GM12878 (cell line): ENCODE results near the gene ARHGAP26. TPM values are rescaled to one million over a fixed set of nuclear protein-coding genes. Genes with fewer than 3 reads are reported as not detected.

Experiments
- ATAC-seq: fragments of 200-7000 bp; cut with Tn5 transposase; 3 replicates; pipeline ENCODE4 v1.9.1; 2020; ENCODE audit warnings: mild to moderate bottlenecking, moderate library complexity
- BruUV-seq: library from RNA; stranded (reverse); fragments of 400-500 nt; replicated peaks from 2 replicates; lab custom pipeline; 2021; lab: Mats Ljungman, UMichigan
- CTCF ChIA-PET: fragments of 300-600 bp; sonication (Branson Sonifier 250); formaldehyde crosslinking; extraction: SDS; loops from one replicate; lab custom pipeline; 2021; ENCODE audit warnings: inconsistent platforms; lab: Yijun Ruan, JAX
- POLR2A ChIA-PET: fragments of 350-600 bp; formaldehyde crosslinking; extraction: SDS; loops from one replicate; lab custom pipeline; 2021; ENCODE audit warnings: inconsistent platforms; lab: Charles Lee
- RAD21 ChIA-PET: fragments of 300-600 bp; sonication (Branson Sonifier 250); formaldehyde crosslinking; loops from one replicate; lab custom pipeline; 2023; ENCODE audit warnings: antibody characterized with exemption; ENCODE audit not compliant: unreplicated experiment; lab: Charles Lee
- SMC1A ChIA-PET: fragments of 300-600 bp; sonication (Branson Sonifier 250); formaldehyde crosslinking; loops from one replicate; lab custom pipeline; 2023; ENCODE audit not compliant: unreplicated experiment, uncharacterized antibody; lab: Charles Lee
- DNase-seq: peaks from one replicate; pipeline ENCODE4 v3.0.0-alpha.2; 2011; ENCODE audit warnings: low read depth, low spot score
- FAIRE-seq: peaks from 3 replicates; lab custom pipeline; 2011; peaks lifted over from hg19 to GRCh38; lab: Jason Lieb, UNC
- H2AFZ ChIP-seq: 2 replicates; pipeline ENCODE4 v1.6.0; 2011; ENCODE audit warnings: low read depth, low read length, control low read depth; ENCODE audit not compliant: control insufficient read depth
- H3K27ac ChIP-seq: 2 replicates; pipeline ENCODE4 v1.5.1; 2011; ENCODE audit warnings: control low read depth; ENCODE audit not compliant: control insufficient read depth, insufficient read depth
- H3K27me3 ChIP-seq, 2 experiments: replicated peaks in 1 of 2; 2 replicates each; pipeline versions ENCODE4 v1.6.0 to v1.6.1; 2011; ENCODE audit warnings: low read length in 1 of 2; ENCODE audit not compliant: control insufficient read depth in 2 of 2, insufficient read depth in 2 of 2
- H3K36me3 ChIP-seq, 2 experiments: 2 replicates each; pipeline ENCODE4 v1.5.1; 2011; ENCODE audit warnings: low read length in 1 of 2; ENCODE audit not compliant: control insufficient read depth in 2 of 2, insufficient read depth in 2 of 2
- H3K4me1 ChIP-seq: 2 replicates; pipeline ENCODE4 v1.6.1; 2011; ENCODE audit warnings: mild to moderate bottlenecking, low read length, moderate library complexity, mixed read lengths; ENCODE audit not compliant: control insufficient read depth, insufficient read depth
- H3K4me2 ChIP-seq: 2 replicates; pipeline ENCODE4 v1.6.0; 2011; ENCODE audit warnings: control low read depth; ENCODE audit not compliant: control insufficient read depth, insufficient read depth
- H3K4me3 ChIP-seq: fragments of 200-600 bp; sonication (generic); 2 replicates; pipeline ENCODE4 v1.5.1; 2016
- H3K79me2 ChIP-seq: 2 replicates; pipeline ENCODE4 v1.6.0; 2011; ENCODE audit warnings: low read length; ENCODE audit not compliant: control insufficient read depth, insufficient read depth
- H3K9ac ChIP-seq: 2 replicates; pipeline ENCODE4 v1.8.0; 2011; ENCODE audit warnings: low read length, control low read depth, mixed read lengths; ENCODE audit not compliant: control insufficient read depth, insufficient read depth
- H3K9me3 ChIP-seq: replicated peaks from 3 replicates; pipeline ENCODE4 v1.5.1; 2011; ENCODE audit warnings: mild to moderate bottlenecking, low read length; ENCODE audit not compliant: control insufficient read depth, insufficient read depth
- H4K20me1 ChIP-seq: 2 replicates; pipeline ENCODE4 v1.6.0; 2011; ENCODE audit not compliant: control insufficient read depth, insufficient read depth
- BCL3 ChIP-seq: IDR thresholded peaks from 2 replicates; pipeline ENCODE4 v1.6.1; 2011; ENCODE audit warnings: borderline replicate concordance, low read depth, mild to moderate bottlenecking, moderate library complexity, low read length; ENCODE audit not compliant: insufficient read depth, poor library complexity, severe bottlenecking
- CHD2 ChIP-seq: IDR thresholded peaks from 2 replicates; pipeline ENCODE4 v1.6.1; 2011; ENCODE audit warnings: low read depth, low read length, improper control_type of control experiment, borderline replicate concordance
- FOS ChIP-seq: IDR thresholded peaks from 3 replicates; pipeline ENCODE4 v1.6.1; 2011; ENCODE audit warnings: borderline replicate concordance; ENCODE audit not compliant: insufficient read length; ENCODE audit errors: extremely low read depth
- FOXM1 ChIP-seq: IDR thresholded peaks from 2 replicates; pipeline ENCODE4 v1.6.1; 2012; ENCODE audit warnings: low read depth, mild to moderate bottlenecking, inconsistent platforms, low read length, moderate library complexity
- HDAC6 ChIP-seq: fragments of 200-600 bp; sonication (generic); IDR thresholded peaks from one replicate; pipeline ENCODE4 v1.8.0; 2017; ENCODE audit warnings: antibody characterized with exemption; ENCODE audit not compliant: unreplicated experiment
- JUNB ChIP-seq: IDR thresholded peaks from 2 replicates; pipeline ENCODE4 v1.6.1; 2016; ENCODE audit warnings: antibody characterized with exemption, mild to moderate bottlenecking
- MTA3 ChIP-seq: IDR thresholded peaks from 2 replicates; pipeline ENCODE4 v1.6.1; 2012; ENCODE audit warnings: low read length, inconsistent platforms, borderline replicate concordance
- NRF1 ChIP-seq: conservative IDR thresholded peaks from 2 replicates; pipeline ENCODE4 v1.6.1; 2011; ENCODE audit warnings: mild to moderate bottlenecking, low read depth, low read length, improper control_type of control experiment
- PML ChIP-seq: IDR thresholded peaks from 2 replicates; pipeline ENCODE4 v1.6.1; 2012; ENCODE audit warnings: low read length, inconsistent platforms
- POLR2A ChIP-seq: IDR thresholded peaks from 2 replicates; pipeline ENCODE4 v1.6.1; 2011; ENCODE audit warnings: low read depth, mild to moderate bottlenecking, low read length
- RB1 ChIP-seq: fragments of 450-650 bp; formaldehyde crosslinking; IDR thresholded peaks from 2 replicates; pipeline ENCODE4 v1.6.1; 2017; ENCODE audit warnings: mild to moderate bottlenecking, borderline replicate concordance
- RCOR1 ChIP-seq: conservative IDR thresholded peaks from 2 replicates; pipeline ENCODE4 v1.6.1; 2012; ENCODE audit warnings: low read depth, low read length, improper control_type of control experiment
- STAT1 ChIP-seq: fragments of 450-650 bp; conservative IDR thresholded peaks from 2 replicates; pipeline ENCODE4 v1.6.1; 2014; ENCODE audit warnings: antibody characterized with exemption, mild to moderate bottlenecking
- STAT3 ChIP-seq: IDR thresholded peaks from 2 replicates; pipeline ENCODE4 v1.6.1; 2011; ENCODE audit warnings: low read depth, low read length, improper control_type of control experiment
- USF2 ChIP-seq: IDR thresholded peaks from 2 replicates; pipeline ENCODE4 v1.6.1; 2011; ENCODE audit warnings: low read depth, low read length, improper control_type of control experiment, borderline replicate concordance
- WRNIP1 ChIP-seq: IDR thresholded peaks from 2 replicates; pipeline ENCODE4 v1.6.1; 2011; ENCODE audit warnings: low read depth, low read length, improper control_type of control experiment, borderline replicate concordance
- YBX1 ChIP-seq: fragments of 450-650 bp; IDR thresholded peaks from 2 replicates; pipeline ENCODE4 v1.6.1; 2016; ENCODE audit warnings: antibody characterized with exemption
- ZNF207 ChIP-seq: fragments of 450-650 bp; IDR thresholded peaks from 2 replicates; pipeline ENCODE4 v1.6.1; 2014; ENCODE audit warnings: antibody characterized with exemption, mild to moderate bottlenecking, borderline replicate concordance
- ZNF622 ChIP-seq: fragments of 450-650 bp; IDR thresholded peaks from 2 replicates; pipeline ENCODE4 v1.6.1; 2017; ENCODE audit warnings: mild to moderate bottlenecking, inconsistent platforms
- WGBS: methylation state at CpG from one replicate; pipeline ENCODE4 v1.1.6; 2016; ENCODE audit warnings: low lambda C conversion rate; ENCODE audit not compliant: insufficient replicate concordance, insufficient coverage; ENCODE audit errors: missing lambda C conversion rate; 5-methylcytosine and 5-hydroxymethylcytosine counted together
- in situ Hi-C: fragments of 300-500 bp; cut with MboI; formaldehyde crosslinking; loops from 9 replicates; pipeline ENCODE4 v1.14.3; 2018; ENCODE audit warnings: mixed read lengths
- intact Hi-C: fragments of 100-400 bp; cut with micrococcal nuclease; formaldehyde crosslinking; loops from one replicate; pipeline ENCODE4 v1.14.2; 2022; ENCODE audit not compliant: unreplicated experiment
- polyA plus RNA-seq, 11 experiments: library from polyadenylated mRNA; depleted of rRNA in 4 of 11; unstranded in 6 of 11; stranded (reverse) in 5 of 11; fragments of >200 nt; fragmentation: Nextera tagmentation in 4 of 11; fragmentation: Illumina TruSeq in 1 of 11; extraction: Ambion mirVana in 4 of 11; extraction: Trizol in 1 of 11; gene quantifications; 1 replicate in 1 of 11; 2 replicates in 10 of 11; pipeline versions ENCODE4 v1.2.1 to v1.2.3, GENCODE V29; 2011 to 2016; ENCODE audit warnings: inconsistent platforms in 2 of 11, missing spikeins in 2 of 11, low read depth in 1 of 11
- total RNA-seq, 4 experiments: library from RNA; depleted of rRNA in 3 of 4; stranded (reverse); fragments of >200 nt in 3 of 4; fragmentation: Illumina TruSeq in 1 of 4; extraction: Trizol in 1 of 4; gene quantifications; 2 replicates each; pipeline versions ENCODE4 v1.2.1 to v1.2.3, GENCODE V29; 2013 to 2021
- TF ChIP-seq, protein P1 (sequence below): fragments of 450-650 bp; conservative IDR thresholded peaks from 2 replicates; pipeline ENCODE4 v1.6.1; 2017; ENCODE audit warnings: mild to moderate bottlenecking, moderate library complexity

The ARHGAP26 gene
- total and polyA plus RNA-seq, 10 of the 15 experiments (the other 5 are each of a cell fraction or from before 2014, with no cell fraction given) = 9.4 to 41.5 (median 19.3) TPM

DNA sequence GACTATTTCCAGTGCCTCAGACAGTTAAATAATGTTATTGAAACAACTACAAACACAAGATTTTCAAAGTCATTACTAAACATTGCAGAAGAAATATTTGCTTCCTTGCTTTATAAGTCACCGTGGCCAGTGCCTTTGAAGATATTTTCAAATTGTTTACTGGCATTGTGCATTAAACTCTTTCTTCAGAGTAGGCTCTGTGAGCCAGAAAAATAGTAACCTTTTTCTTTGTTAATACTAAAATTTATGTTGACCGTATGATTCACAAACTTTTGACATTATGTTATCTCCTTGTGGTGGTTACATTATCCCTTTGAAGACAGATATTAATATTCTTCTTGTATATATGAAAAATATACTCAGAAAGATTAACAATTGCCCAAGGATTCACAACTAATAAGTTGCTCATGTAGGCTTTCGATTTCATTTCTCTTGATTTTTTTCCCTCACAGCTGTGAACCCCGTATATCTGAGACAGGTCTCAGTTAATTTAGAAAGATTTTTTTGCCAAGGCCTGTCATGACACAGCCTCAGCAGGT lies 493.2 kb downstream of the ARHGAP26 start:
- no peaks in the 10 kb centered on the region for H3K79me2 ChIP-seq
- H4K20me1 ChIP-seq = no peaks in the 10 kb centered on the region
- H3K4me2 ChIP-seq = no peak overlapping the region
- no peak for DNase-seq
- H3K4me1 ChIP-seq = peaks cover 11% of the 10 kb centered on the region; the same call in 1 of the 2 replicates
- H3K27ac ChIP-seq = peak overlapping the region; percentile 24
- ChIA-PET RAD21 (no interaction called here), SMC1A (interaction anchor here (0.6 to 1.7 kb wide), 2 partner anchors 17 to 884 kb away, joined by 3 to 4 read pairs; no protein-coding TSS in a partner anchor), POLR2A (interaction anchor here (1.7 kb wide), 1 partner anchor 32 kb away, joined by 6 read pairs; no protein-coding TSS in a partner anchor), CTCF (no interaction called here)
- H3K4me3 ChIP-seq = no peak overlapping the region
- no peak overlapping the region for H2AFZ ChIP-seq
- H3K27me3 ChIP-seq = no peaks in the 10 kb centered on the region
- in situ Hi-C loops = no loop called here
- BruUV-seq = no TSS peak
- no peaks in the 10 kb centered on the region; a peak in 1 of 4 replicates for H3K36me3 ChIP-seq
- 90% methylated on average over 4 of the region's 4 CpGs for WGBS
- peaks cover 14% of the 10 kb centered on the region for H3K9me3 ChIP-seq
- peak; percentile 26; the same call in 2 of the 3 replicates for ATAC-seq
- no peak overlapping the region for H3K9ac ChIP-seq
- intact Hi-C loops = no loop called here
- FAIRE-seq = no peak
- TF ChIP-seq MTA3 (no peak), ZNF207 (no peak), CHD2 (no peak), RCOR1 (no peak), RB1 (no peak), BCL3 (peak; percentile 11), USF2 (no peak), FOXM1 (peak; percentile 24; the same call in 1 of the 2 replicates), NRF1 (no peak), FOS (no peak), STAT3 (no peak), PML (no peak), JUNB (0 out of 2 replicates have a peak, but pooled peaks have one; percentile 17), STAT1 (no peak), HDAC6 (no peak), POLR2A (no peak), YBX1 (no peak), ZNF622 (no peak), WRNIP1 (no peak)
- TF ChIP-seq, protein P1, sequence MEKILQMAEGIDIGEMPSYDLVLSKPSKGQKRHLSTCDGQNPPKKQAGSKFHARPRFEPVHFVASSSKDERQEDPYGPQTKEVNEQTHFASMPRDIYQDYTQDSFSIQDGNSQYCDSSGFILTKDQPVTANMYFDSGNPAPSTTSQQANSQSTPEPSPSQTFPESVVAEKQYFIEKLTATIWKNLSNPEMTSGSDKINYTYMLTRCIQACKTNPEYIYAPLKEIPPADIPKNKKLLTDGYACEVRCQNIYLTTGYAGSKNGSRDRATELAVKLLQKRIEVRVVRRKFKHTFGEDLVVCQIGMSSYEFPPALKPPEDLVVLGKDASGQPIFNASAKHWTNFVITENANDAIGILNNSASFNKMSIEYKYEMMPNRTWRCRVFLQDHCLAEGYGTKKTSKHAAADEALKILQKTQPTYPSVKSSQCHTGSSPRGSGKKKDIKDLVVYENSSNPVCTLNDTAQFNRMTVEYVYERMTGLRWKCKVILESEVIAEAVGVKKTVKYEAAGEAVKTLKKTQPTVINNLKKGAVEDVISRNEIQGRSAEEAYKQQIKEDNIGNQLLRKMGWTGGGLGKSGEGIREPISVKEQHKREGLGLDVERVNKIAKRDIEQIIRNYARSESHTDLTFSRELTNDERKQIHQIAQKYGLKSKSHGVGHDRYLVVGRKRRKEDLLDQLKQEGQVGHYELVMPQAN = no peak
